Neutrophil (primary cell): Measurements from ENCODE around the gene RAVER1.

ENCODE experiments used
- H3K27ac ChIP-seq: fragments of 200-600 bp; sonication (generic); 2 replicates; pipeline ENCODE4 v1.5.1; 2016; ENCODE audit warnings: mild to moderate bottlenecking, moderate library complexity
- H3K27me3 ChIP-seq: fragments of 200-600 bp; sonication (generic); 2 replicates; pipeline ENCODE4 v1.6.0; 2016; ENCODE audit warnings: mild to moderate bottlenecking
- H3K36me3 ChIP-seq: fragments of 200-600 bp; sonication (generic); 2 replicates; pipeline ENCODE4 v1.5.1; 2017
- H3K4me1 ChIP-seq, 2 experiments: fragments of 200-600 bp in 1 of 2; sonication (generic) in 1 of 2; 1 replicate in 1 of 2; 2 replicates in 1 of 2; pipeline versions ENCODE4 v1.5.1 to v1.6.1; 2013 to 2016; ENCODE audit warnings: low read depth in 1 of 2, low read length in 1 of 2, mild to moderate bottlenecking in 1 of 2, moderate library complexity in 1 of 2; ENCODE audit not compliant: control insufficient read depth in 1 of 2, insufficient read depth in 1 of 2
- H3K4me3 ChIP-seq, 2 experiments: fragments of 200-600 bp in 1 of 2; sonication (generic) in 1 of 2; 1 replicate in 1 of 2; 2 replicates in 1 of 2; pipeline ENCODE4 v1.5.1; 2013 to 2016; ENCODE audit warnings: low read depth in 1 of 2, low read length in 1 of 2, mild to moderate bottlenecking in 1 of 2, moderate library complexity in 1 of 2
- H3K9me3 ChIP-seq: fragments of 200-600 bp; sonication (generic); 2 replicates; pipeline ENCODE4 v1.5.1; 2016
- CTCF ChIP-seq: fragments of 200-600 bp; sonication (generic); IDR thresholded peaks from 2 replicates; pipeline ENCODE4 v1.5.1; 2016; ENCODE audit warnings: antibody characterized with exemption

The RAVER1 gene

GRCh38 chr19:10333758-10334587 lies 644 bp upstream of the RAVER1 start:
- no peak for TF ChIP-seq CTCF
- Histone ChIP-seq H3K27me3 (no peaks in the 10 kb centered on the region), H3K27ac (peak overlapping the region; percentile 87), H3K4me1 (peaks cover 56 to 68% of the 10 kb centered on the region in 2 experiments), H3K4me3 (peak overlapping the region; percentile 87 to 95), H3K9me3 (peaks cover 3% of the 10 kb centered on the region), H3K36me3 (peaks cover 77% of the 10 kb centered on the region)

- H3K36me3 ChIP-seq, result peaks cover 86% of the 10 kb centered on the region
- H3K27me3 ChIP-seq, result no peaks in the 10 kb centered on the region
- peak overlapping the region; percentile 87 to 95 for H3K4me3 ChIP-seq
- peak overlapping the region; percentile 87 for H3K27ac ChIP-seq
- peaks cover 3% of the 10 kb centered on the region for H3K9me3 ChIP-seq
- H3K4me1 ChIP-seq, result peaks cover 48 to 52% of the 10 kb centered on the region in 2 experiments
- no peak for TF ChIP-seq CTCF
Measured at GRCh38 chr19:10332158-10332964, 968 bp downstream of the RAVER1 start.

- TF ChIP-seq CTCF, result no peak
- peaks cover 87% of the 10 kb centered on the region for H3K36me3 ChIP-seq
- H3K9me3 ChIP-seq, result peaks cover 3% of the 10 kb centered on the region
- peaks cover 23 to 25% of the 10 kb centered on the region in 2 experiments for H3K4me1 ChIP-seq
- no peak overlapping the region for H3K4me3 ChIP-seq
- no peaks in the 10 kb centered on the region for H3K27me3 ChIP-seq
- no peak overlapping the region for H3K27ac ChIP-seq
Measured at GRCh38 chr19:10329555-10329954, 3.8 kb downstream of the RAVER1 start.

DNA sequence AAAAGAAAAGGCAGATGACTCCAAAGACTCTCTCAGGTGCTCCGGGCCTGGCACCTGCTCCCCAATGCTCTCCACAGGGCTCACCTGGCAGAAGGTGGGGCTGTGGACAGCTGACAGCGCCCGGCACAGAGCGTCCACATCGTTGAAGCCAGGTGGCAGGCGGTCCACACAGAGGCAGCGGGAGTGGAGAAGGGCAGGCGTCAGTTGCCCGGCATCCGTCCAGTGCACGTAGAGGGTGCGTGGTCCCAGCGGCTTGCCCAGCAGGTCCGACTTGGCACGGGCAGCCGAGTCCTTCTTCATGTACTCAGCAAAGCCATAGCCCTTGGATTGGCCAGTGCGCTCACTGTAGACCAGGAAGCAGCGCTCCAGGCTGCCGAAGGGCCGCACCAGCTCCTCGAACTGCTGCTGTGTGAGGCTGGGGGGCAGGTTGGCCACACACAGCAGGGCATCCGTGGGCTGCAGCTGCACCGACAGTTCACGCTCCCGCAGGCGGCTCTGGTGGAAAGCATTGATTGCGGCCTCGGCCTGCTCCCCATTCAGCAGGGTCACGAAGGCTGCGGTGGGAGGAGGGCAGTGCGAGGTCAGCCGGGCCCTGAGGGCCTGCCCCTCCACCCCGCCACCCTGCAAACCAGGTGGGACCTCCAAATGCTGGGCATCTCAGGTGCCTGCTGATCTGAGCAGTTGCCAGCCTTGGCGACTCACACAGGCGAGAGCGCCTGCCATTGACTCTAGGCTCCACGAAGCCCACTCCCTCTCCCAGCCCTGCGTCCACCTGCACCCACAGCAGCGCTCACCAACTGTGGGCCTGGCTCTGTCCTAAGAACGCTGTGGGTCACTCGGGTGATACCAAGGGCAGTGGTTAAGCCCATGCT lies 4.5 kb downstream of the RAVER1 start:
- Histone ChIP-seq H3K27ac (no peak overlapping the region), H3K36me3 (peaks cover 87% of the 10 kb centered on the region)
- no peak for TF ChIP-seq CTCF

DNA sequence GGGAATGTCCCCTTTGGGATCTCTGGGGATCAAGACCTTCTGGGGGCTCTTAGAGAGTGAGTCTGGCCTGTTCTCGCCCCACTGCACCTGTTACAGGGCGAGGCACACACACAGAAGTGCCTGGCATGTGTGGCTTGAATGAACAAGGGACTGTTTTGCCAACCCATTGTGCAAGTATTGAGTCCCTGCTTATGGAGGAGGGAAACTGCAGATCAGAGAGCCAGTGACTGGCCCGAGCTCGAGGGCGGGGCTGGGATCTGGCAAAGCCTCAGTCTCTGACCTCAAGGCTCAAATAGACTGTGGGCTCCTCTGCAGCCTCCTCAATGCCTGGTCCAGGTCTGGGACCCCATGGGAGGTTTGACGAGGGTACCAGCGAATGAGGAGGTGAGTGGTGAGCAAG lies 5.5 kb downstream of the RAVER1 start:
- peaks cover 87% of the 10 kb centered on the region for H3K36me3 ChIP-seq
- TF ChIP-seq CTCF, result no peak
- no peak overlapping the region for H3K27ac ChIP-seq
- H3K4me1 ChIP-seq, result peaks cover 8 to 13% of the 10 kb centered on the region in 2 experiments
- H3K27me3 ChIP-seq, result no peaks in the 10 kb centered on the region
- H3K9me3 ChIP-seq, result no peaks in the 10 kb centered on the region
- H3K4me3 ChIP-seq, result no peak overlapping the region

More for the DNA sequence above, 4.5 kb downstream of the RAVER1 start:
- H3K27me3 ChIP-seq, result no peaks in the 10 kb centered on the region
- no peaks in the 10 kb centered on the region for H3K9me3 ChIP-seq
- no peak overlapping the region for H3K4me3 ChIP-seq
- peaks cover 15 to 17% of the 10 kb centered on the region in 2 experiments for H3K4me1 ChIP-seq
